HG03025 (cell line): ENCODE measurements around the gene ILF2.
"Not testable (repeated sequence)": the region's sequence is repeated elsewhere in the genome, so short reads cannot be mapped to it uniquely, and the experiment has no call there.

ENCODE experiments used
- ATAC-seq: cut with Tn5 transposase; IDR thresholded peaks from one replicate; pipeline ENCODE4 v1.9.1; 2021; ENCODE audit warnings: mild to moderate bottlenecking, moderate library complexity; ENCODE audit not compliant: unreplicated experiment, low FRiP score

The ILF2 gene

DNA sequence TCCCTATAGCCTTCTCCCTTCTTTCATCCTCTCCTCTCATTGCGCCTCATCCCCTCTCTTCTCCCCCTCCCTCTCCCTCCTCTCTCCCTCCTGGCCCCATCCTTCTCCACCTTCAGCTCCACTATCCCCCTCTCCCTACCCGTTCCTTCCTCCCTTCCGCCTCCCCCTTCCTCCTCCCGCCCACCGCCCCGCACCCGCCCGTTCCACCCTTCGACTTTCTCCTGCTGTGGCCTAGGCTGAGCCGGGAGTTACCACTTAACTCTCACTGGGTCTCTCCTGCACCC lies 9.3 kb upstream of the ILF2 start:
- ATAC-seq, result no peak

DNA sequence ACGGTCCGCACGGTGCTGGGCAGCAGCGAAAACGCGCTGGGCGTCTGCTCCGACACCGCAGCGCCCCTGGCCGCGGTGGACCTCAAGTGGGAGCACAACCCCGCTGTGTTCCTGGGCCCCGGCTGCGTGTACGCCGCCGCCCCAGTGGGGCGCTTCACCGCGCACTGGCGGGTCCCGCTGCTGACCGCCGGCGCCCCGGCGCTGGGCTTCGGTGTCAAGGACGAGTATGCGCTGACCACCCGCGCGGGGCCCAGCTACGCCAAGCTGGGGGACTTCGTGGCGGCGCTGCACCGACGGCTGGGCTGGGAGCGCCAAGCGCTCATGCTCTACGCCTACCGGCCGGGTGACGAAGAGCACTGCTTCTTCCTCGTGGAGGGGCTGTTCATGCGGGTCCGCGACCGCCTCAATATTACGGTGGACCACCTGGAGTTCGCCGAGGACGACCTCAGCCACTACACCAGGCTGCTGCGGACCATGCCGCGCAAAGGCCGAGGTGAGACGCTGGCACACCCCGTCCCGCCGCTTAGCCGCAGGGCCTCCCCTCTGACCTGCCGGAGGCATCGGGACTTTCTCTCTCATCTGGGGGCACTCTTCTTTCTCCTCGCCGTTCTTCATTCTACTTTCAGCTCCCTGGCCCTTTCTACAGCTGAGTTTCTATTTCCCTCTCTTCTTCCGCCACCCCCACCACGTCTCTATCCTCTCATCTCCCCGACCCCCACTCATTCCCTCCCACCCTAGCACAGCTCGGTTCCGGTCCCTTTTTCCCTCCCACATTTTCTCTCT lies 8.7 kb upstream of the ILF2 start:
- ATAC-seq, result no peak

GRCh38 chr1:153678519-153679336 lies 7.9 kb upstream of the ILF2 start, which contains the start of gene NPR1:
Gene NPR1, plus strand, starts transcription at chr1:153678688. Its CDS starts 421 bp downstream, at chr1:153679109.
- ATAC-seq, result no peak

DNA sequence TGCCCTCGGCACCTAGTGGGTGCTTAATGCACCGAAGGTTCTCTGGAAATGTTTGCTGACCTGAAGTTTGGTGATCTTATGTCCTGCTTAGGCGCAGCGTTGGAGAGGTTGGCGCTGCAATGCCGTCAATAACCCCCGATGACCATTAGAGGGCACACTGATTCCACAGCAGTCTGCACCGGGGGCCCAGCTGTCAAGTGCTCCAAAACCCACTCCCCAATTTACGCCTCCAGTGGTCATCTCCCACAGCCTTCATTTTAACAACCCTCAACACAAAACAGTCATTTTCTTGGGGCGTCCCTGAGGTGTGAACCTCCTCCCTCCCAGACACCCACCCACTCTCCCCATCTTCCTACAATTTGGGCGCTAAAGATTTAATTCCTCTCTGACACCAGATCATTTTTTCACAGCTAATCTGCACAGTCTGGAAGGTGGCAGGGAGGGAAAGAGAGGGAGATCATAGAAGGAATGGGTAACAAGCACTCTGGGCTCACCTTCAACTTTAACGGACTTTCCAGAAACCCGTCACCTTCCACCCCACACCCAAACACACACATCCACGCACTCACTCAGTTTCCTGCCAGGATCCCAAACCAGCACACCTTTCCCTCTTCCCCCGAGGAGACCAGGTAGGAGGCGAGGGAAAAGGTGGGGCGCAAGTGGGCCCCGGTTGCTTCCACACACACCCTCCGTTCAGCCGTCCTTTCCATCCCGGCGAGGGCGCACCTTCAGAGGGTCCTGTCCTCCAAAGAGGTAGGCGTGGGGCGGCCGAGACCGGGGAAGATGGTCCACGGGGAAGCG lies 7.1 kb upstream of the ILF2 start:
- no peak for ATAC-seq

- no peak for ATAC-seq
These were observed 2.7 kb upstream of the ILF2 start for GRCh38 chr1:153673511-153673910.

- not testable (repeated sequence) for ATAC-seq
These were observed 998 bp upstream of the ILF2 start for GRCh38 chr1:153671628-153672353.

DNA sequence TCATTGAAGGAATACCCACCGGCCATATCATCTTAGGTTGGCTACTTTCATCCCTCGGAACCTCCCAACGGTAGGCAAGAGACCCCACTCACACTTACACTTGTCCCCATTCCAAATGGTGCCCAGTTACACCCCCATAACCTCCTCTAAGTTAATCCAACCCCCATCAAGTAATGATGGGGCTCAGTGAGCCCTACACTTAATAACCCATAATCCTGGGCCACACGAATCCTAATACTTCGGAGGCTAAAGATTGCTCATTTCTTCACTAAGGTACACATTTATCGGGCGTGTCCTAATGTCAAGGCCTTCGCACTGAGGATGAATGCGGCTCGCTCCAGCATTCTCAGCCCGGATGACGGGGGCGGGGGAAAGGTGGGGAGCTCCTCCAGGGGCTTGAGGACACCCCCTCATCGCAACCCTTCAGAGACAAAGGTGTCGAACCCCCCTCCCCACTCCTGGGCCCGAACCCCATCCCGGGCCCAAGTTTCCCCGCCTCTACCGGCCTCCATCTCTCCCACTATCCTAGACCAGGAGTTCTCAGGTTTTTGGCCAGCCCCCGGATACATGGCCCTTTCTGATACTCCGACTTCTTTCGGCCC lies 435 bp downstream of the ILF2 start:
- peak; percentile 7 for ATAC-seq

- ATAC-seq, result no peak
These were observed 1.2 kb downstream of the ILF2 start for GRCh38 chr1:153669606-153670005.

GRCh38 chr1:153668672-153669071 lies 2.1 kb downstream of the ILF2 start:
- not testable (repeated sequence) for ATAC-seq

- ATAC-seq, result no peak
These were observed 3.4 kb downstream of the ILF2 start for GRCh38 chr1:153667439-153667838.

GRCh38 chr1:153663211-153663610 lies 7.6 kb downstream of the ILF2 start:
- no peak for ATAC-seq

- no peak for ATAC-seq
These were observed 8.5 kb downstream of the ILF2 start for GRCh38 chr1:153662269-153662668.

DNA sequence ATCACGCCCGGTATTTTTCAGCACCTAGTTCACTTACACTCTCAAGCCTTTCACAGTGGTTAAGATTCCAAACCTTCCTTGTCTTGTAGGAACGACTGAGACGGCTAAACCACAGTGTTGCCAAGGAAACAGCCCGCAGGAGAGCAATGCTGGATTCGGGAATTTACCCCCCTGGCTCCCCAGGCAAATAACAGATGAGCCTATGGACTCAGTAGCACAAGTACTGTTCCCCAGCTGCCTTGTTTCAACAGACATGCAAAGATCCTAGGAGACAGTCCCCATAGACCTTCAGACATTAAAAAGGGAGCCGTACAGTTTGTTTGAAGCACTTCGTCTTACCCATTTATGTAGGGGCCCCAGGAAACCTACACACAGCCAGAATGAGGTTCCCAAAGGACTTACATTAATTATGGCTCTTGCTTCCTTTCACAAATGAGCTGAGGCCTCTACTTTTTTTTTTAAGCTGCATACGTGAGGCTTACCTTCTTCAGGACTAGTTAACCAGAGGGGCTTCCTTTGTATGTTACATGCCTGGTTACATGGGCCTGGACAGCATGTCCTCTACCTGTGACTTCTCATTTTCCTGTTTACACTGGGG lies 9.6 kb downstream of the ILF2 start:
- ATAC-seq, result no peak

- no peak for ATAC-seq
These were observed 11.1 kb downstream of the ILF2 start for GRCh38 chr1:153659656-153660055.

GRCh38 chr1:153659175-153659534 lies 11.6 kb downstream of the ILF2 start:
- ATAC-seq, result no peak

DNA sequence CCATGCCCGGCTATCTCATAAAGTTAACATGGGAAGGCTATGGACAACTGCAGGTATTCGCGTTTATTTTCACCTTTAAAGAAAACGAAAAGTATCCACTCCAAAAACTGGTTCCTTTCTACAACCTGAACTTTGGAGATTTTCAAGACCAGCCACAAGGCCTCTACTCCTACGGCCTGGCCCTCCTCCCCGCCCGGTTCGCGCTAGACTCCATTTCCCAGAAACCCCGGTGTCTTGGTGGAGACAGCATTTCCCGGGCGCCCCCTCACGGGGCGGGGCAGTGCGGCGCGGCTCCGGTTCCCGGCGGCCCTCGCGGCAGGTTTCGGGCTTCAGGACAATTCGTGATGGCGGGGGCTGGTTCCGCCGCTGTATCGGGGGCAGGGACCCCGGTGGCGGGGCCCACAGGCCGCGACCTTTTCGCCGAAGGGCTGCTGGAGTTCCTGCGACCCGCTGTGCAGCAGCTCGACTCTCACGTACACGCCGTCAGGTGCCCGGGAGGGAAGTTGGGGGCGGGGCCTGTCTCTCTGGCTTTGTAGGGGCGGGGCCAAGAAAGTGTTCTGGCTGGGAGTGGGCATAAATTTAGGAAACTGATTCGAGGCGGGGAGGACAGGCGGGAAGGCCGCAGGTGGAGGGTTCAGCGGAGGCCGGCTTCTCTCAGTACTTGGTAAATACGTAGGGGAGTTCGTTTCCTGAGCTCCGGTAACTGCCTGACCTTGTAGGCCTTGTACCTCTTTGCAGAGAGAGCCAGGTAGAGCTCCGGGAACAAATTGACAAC lies 12.2 kb downstream of the ILF2 start, which contains the start of gene SNAPIN:
Gene SNAPIN (plus strand): TSS at position 304 of the 775 bp plus-strand sequence. CDS start 41 bp downstream, at position 345.
- peak; percentile 93 for ATAC-seq

DNA sequence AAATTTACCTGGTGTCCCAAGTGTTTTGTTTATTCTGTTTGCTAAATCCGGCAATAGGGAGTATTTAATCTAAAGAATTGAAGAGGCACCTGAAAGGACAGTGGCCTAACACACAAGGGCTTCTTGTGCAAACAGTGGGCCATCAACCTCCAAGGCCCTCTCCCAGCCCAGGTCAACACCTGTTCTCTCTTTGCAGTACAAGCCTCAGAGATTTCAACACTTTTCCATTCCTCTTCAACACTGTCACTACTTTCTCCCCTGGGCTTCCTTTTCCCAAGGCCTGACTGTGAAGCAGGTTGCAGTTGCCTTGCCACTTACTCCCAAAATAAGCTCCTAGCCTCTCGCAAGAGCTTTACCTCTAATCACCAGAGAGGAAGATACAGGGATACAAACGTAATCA lies 15.5 kb downstream of the ILF2 start:
- no peak for ATAC-seq

DNA sequence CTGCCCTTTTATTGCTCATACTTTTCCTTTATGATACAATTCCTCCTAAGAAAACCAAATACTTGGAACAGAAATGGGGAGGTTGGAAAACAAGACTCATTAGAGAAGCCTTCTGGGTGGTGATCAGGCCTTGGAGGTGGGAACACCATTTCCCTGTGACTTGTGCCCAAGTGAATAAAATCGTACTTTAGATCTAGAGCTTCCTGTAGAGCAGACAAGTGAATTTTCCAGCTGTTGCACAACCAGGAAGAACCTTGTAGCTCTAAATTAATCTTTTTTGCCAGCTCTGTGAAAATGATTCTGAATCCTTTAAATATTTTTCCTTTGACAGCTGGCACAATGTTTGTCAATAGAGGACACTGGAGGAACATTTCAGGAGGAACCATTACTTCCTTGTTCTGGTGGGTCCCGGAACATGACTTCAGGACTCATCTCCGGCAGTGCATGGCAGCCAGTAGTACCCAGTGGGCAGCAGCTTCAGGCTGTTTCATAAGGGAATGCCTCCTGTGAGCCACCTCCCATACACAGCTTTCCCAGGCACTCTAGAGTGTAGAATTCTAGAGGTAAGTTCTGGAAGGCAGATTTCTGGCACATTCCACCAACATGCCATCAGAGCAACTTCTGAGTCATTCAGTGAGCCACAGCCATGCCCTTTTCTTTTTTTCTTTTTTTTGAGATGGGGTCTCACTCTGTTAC lies 17.8 kb downstream of the ILF2 start:
- no peak for ATAC-seq
